K562 (cell line): ENCODE measurements around the gene SLC30A7. TPM values are rescaled to one million over a fixed set of nuclear protein-coding genes. Genes with fewer than 3 reads are reported as not detected.

Experiments used
- CHD1 ChIP-seq: fragments of 200-600 bp; sonication (generic); IDR thresholded peaks from one replicate; pipeline ENCODE4 v1.6.1; 2012; ENCODE audit warnings: mild to moderate bottlenecking, moderate library complexity, low read length, inconsistent platforms
- FOXJ2 ChIP-seq: fragments of 200-800 bp; sonication (Bioruptor generic); IDR thresholded peaks from 2 replicates; pipeline ENCODE4 v1.6.1; 2016; ENCODE audit warnings: missing genetic modification characterization, missing compliant biosample characterization
- FOXM1 ChIP-seq, 2 experiments: fragments of 450-650 bp in 1 of 2; sonication (generic) in 1 of 2; formaldehyde crosslinking in 1 of 2; IDR thresholded peaks; 2 replicates each; pipeline versions ENCODE4 v1.6.1 to v1.9.0; 2017 to 2022; ENCODE audit warnings: low read depth in 2 of 2, mild to moderate bottlenecking in 2 of 2, missing genetic modification reagents in 1 of 2, moderate library complexity in 1 of 2
- MEIS2 ChIP-seq: fragments of 450-650 bp; IDR thresholded peaks from 2 replicates; pipeline ENCODE4 v1.6.1; 2014; ENCODE audit warnings: mild to moderate bottlenecking; ENCODE audit not compliant: partially characterized antibody
- RB1 ChIP-seq: fragments of 450-650 bp; IDR thresholded peaks from 2 replicates; pipeline ENCODE4 v1.6.1; 2017; ENCODE audit warnings: low read depth, mild to moderate bottlenecking
- SIN3B ChIP-seq: fragments of 450-650 bp; IDR thresholded peaks from 2 replicates; pipeline ENCODE4 v1.6.1; 2017; ENCODE audit warnings: low read depth, mild to moderate bottlenecking, moderate library complexity
- SIX5 ChIP-seq, 2 experiments: IDR thresholded peaks; 2 replicates each; pipeline ENCODE4 v1.6.1; 2011; ENCODE audit warnings: low read length in 2 of 2, borderline replicate concordance in 1 of 2, low read depth in 1 of 2, mild to moderate bottlenecking in 1 of 2, moderate library complexity in 1 of 2; ENCODE audit not compliant: insufficient read depth in 1 of 2
- TFAM ChIP-seq: fragments of 250-450 bp; sonication (Bioruptor Pico); conservative IDR thresholded peaks from 2 replicates; pipeline ENCODE4 v1.5.0; 2021; ENCODE audit warnings: mild to moderate bottlenecking, moderate library complexity
- WHSC1 ChIP-seq: IDR thresholded peaks from one replicate; pipeline ENCODE4 v1.6.1; 2012; ENCODE audit warnings: low read length, control low read depth, inconsistent platforms
- ZNF121 ChIP-seq: sonication (generic); formaldehyde crosslinking; conservative IDR thresholded peaks from 2 replicates; pipeline ENCODE4 v1.8.0; 2022; ENCODE audit warnings: missing genetic modification reagents
- ZNF124 ChIP-seq: sonication (generic); formaldehyde crosslinking; IDR thresholded peaks from 2 replicates; pipeline ENCODE4 v1.8.1; 2022; ENCODE audit warnings: missing genetic modification reagents
- ZZZ3 ChIP-seq: fragments of 450-650 bp; IDR thresholded peaks from 2 replicates; pipeline ENCODE4 v1.6.1; 2016; ENCODE audit warnings: antibody characterized with exemption, mild to moderate bottlenecking, moderate library complexity
- polyA plus RNA-seq, 8 experiments: library from polyadenylated mRNA; depleted of rRNA in 4 of 8; stranded (reverse) in 5 of 8; unstranded in 3 of 8; fragments of >200 nt; fragmentation: Nextera tagmentation in 2 of 8; fragmentation: Illumina TruSeq in 1 of 8; extraction: Ambion mirVana in 2 of 8; extraction: Trizol in 1 of 8; gene quantifications; 2 replicates each; pipeline versions ENCODE4 v1.2.1 to v1.2.3, GENCODE V29; 2011 to 2014; ENCODE audit warnings: inconsistent platforms in 1 of 8, missing spikeins in 1 of 8
- total RNA-seq, 7 experiments: library from RNA; depleted of rRNA in 6 of 7; stranded (reverse); fragments of >200 nt in 6 of 7; fragmentation: Illumina TruSeq in 2 of 7; extraction: Trizol in 2 of 7; gene quantifications; 2 replicates each; pipeline versions ENCODE4 v1.2.1 to v1.2.3, GENCODE V29; 2011 to 2021; ENCODE audit warnings: low replicate concordance in 1 of 7
- TF ChIP-seq, protein P1 (sequence below): fragments of 250-450 bp; sonication (Bioruptor Pico); IDR thresholded peaks from 2 replicates; pipeline ENCODE4 v1.5.0; 2022; ENCODE audit warnings: mild to moderate bottlenecking
- TF ChIP-seq, protein P2 (sequence below): fragments of 450-650 bp; IDR thresholded peaks from 2 replicates; pipeline ENCODE4 v1.6.1; 2014; ENCODE audit warnings: low read depth, mild to moderate bottlenecking, moderate library complexity, borderline replicate concordance
- TF ChIP-seq, protein P3 (sequence below): fragments of 450-650 bp; IDR thresholded peaks from 2 replicates; pipeline ENCODE4 v1.7.1; 2018; ENCODE audit warnings: mild to moderate bottlenecking, low read depth; ENCODE audit not compliant: partially characterized antibody
- TF ChIP-seq, protein P4 (sequence below), 3 experiments: IDR thresholded peaks in 2 of 3; conservative IDR thresholded peaks in 1 of 3; 2 replicates each; pipeline ENCODE4 v1.5.1; 2011 to 2012; ENCODE audit warnings: low read length in 3 of 3, mild to moderate bottlenecking in 3 of 3, control low read depth in 2 of 3, improper control_type of control experiment in 1 of 3, inconsistent platforms in 1 of 3, low read depth in 1 of 3, mixed read lengths in 1 of 3, moderate library complexity in 1 of 3; ENCODE audit not compliant: insufficient read depth in 2 of 3
- TF ChIP-seq, protein P5 (sequence below): IDR thresholded peaks from 2 replicates; pipeline ENCODE4 v1.6.1; 2014; ENCODE audit warnings: antibody characterized with exemption

Gene SLC30A7
- total and polyA plus RNA-seq, 9 of the 15 experiments (the other 6 are each of a cell fraction or from before 2014, with no cell fraction given) = 3.5 to 17.1 (median 7.2) TPM

DNA sequence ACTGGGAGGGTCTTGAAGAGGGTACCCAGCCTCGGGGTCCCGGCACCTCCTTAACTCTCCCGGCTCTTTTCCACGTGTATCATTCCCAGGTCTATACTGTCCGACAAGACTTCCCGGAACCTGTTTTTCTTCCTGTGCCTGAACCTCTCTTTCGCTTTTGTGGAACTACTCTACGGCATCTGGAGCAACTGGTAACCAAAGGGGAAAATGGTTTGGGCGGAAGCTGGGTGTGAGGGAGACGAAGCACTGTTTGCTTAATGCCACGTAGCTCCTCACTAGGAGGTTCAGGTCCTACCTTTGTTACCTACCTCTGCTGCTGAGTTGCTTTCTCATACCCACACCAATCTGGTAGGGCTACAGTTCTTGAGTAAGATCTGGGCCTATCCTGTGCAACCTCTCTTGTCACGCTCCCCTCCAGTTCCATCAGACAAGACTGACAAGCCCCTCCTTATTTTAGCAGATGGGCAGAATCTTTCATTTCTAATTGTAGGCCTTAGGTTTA, 642 bp downstream of the SLC30A7 start (continued):
- TF ChIP-seq, protein P1, sequence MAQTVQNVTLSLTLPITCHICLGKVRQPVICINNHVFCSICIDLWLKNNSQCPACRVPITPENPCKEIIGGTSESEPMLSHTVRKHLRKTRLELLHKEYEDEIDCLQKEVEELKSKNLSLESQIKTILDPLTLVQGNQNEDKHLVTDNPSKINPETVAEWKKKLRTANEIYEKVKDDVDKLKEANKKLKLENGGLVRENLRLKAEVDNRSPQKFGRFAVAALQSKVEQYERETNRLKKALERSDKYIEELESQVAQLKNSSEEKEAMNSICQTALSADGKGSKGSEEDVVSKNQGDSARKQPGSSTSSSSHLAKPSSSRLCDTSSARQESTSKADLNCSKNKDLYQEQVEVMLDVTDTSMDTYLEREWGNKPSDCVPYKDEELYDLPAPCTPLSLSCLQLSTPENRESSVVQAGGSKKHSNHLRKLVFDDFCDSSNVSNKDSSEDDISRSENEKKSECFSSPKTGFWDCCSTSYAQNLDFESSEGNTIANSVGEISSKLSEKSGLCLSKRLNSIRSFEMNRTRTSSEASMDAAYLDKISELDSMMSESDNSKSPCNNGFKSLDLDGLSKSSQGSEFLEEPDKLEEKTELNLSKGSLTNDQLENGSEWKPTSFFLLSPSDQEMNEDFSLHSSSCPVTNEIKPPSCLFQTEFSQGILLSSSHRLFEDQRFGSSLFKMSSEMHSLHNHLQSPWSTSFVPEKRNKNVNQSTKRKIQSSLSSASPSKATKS (CRISPR knock-in tag) = no peak
- TF ChIP-seq MEIS2 (peak; percentile 39), RB1 (no peak), FOXJ2 (no peak), SIX5 (IDR thresholded peaks at IDR 0.05; ENCODE audit: borderline replicate concordance in 1 of 2, insufficient read depth in 1 of 2, low read depth in 1 of 2, low read length in 2 of 2) (no peak), FOXM1 (IDR thresholded peaks at IDR 0.05; ENCODE audit: low read depth) (no peak), FOXM1 (CRISPR knock-in tag; IDR thresholded peaks at IDR 0.05; ENCODE audit: low read depth) (no peak), SIN3B (no peak), ZZZ3 (no peak), ZNF121 (CRISPR knock-in tag) (no peak), WHSC1 (no peak), ZNF124 (no peak), CHD1 (no peak), TFAM (no peak)
- TF ChIP-seq, protein P2, sequence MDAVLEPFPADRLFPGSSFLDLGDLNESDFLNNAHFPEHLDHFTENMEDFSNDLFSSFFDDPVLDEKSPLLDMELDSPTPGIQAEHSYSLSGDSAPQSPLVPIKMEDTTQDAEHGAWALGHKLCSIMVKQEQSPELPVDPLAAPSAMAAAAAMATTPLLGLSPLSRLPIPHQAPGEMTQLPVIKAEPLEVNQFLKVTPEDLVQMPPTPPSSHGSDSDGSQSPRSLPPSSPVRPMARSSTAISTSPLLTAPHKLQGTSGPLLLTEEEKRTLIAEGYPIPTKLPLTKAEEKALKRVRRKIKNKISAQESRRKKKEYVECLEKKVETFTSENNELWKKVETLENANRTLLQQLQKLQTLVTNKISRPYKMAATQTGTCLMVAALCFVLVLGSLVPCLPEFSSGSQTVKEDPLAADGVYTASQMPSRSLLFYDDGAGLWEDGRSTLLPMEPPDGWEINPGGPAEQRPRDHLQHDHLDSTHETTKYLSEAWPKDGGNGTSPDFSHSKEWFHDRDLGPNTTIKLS = peak; percentile 60; the same call in 1 of the 2 replicates
- TF ChIP-seq, protein P3, sequence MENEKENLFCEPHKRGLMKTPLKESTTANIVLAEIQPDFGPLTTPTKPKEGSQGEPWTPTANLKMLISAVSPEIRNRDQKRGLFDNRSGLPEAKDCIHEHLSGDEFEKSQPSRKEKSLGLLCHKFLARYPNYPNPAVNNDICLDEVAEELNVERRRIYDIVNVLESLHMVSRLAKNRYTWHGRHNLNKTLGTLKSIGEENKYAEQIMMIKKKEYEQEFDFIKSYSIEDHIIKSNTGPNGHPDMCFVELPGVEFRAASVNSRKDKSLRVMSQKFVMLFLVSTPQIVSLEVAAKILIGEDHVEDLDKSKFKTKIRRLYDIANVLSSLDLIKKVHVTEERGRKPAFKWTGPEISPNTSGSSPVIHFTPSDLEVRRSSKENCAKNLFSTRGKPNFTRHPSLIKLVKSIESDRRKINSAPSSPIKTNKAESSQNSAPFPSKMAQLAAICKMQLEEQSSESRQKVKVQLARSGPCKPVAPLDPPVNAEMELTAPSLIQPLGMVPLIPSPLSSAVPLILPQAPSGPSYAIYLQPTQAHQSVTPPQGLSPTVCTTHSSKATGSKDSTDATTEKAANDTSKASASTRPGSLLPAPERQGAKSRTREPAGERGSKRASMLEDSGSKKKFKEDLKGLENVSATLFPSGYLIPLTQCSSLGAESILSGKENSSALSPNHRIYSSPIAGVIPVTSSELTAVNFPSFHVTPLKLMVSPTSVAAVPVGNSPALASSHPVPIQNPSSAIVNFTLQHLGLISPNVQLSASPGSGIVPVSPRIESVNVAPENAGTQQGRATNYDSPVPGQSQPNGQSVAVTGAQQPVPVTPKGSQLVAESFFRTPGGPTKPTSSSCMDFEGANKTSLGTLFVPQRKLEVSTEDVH = no peak
- TF ChIP-seq, protein P4, sequence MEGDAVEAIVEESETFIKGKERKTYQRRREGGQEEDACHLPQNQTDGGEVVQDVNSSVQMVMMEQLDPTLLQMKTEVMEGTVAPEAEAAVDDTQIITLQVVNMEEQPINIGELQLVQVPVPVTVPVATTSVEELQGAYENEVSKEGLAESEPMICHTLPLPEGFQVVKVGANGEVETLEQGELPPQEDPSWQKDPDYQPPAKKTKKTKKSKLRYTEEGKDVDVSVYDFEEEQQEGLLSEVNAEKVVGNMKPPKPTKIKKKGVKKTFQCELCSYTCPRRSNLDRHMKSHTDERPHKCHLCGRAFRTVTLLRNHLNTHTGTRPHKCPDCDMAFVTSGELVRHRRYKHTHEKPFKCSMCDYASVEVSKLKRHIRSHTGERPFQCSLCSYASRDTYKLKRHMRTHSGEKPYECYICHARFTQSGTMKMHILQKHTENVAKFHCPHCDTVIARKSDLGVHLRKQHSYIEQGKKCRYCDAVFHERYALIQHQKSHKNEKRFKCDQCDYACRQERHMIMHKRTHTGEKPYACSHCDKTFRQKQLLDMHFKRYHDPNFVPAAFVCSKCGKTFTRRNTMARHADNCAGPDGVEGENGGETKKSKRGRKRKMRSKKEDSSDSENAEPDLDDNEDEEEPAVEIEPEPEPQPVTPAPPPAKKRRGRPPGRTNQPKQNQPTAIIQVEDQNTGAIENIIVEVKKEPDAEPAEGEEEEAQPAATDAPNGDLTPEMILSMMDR (IDR thresholded peaks at IDR 0.05 in 2 of 3, conservative IDR thresholded peaks at IDR 0.05 in 1 of 3; ENCODE audit: insufficient read depth in 2 of 3, low read depth in 1 of 3, low read length in 3 of 3) = no peak
- TF ChIP-seq, protein P5, sequence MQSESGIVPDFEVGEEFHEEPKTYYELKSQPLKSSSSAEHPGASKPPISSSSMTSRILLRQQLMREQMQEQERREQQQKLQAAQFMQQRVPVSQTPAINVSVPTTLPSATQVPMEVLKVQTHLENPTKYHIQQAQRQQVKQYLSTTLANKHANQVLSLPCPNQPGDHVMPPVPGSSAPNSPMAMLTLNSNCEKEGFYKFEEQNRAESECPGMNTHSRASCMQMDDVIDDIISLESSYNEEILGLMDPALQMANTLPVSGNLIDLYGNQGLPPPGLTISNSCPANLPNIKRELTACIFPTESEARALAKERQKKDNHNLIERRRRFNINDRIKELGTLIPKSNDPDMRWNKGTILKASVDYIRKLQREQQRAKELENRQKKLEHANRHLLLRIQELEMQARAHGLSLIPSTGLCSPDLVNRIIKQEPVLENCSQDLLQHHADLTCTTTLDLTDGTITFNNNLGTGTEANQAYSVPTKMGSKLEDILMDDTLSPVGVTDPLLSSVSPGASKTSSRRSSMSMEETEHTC = no peak
